Fibroblast of lung (primary cell): ENCODE measurements around the gene SPRED2.

ENCODE experiments used
- EZH2 ChIP-seq: IDR thresholded peaks from 2 replicates; pipeline ENCODE4 v1.5.1; 2012; ENCODE audit warnings: low read length, control low read depth, mild to moderate bottlenecking; ENCODE audit errors: missing control alignments
- TF ChIP-seq, protein P1 (sequence below), 2 donors: IDR thresholded peaks in 1 of 2; conservative IDR thresholded peaks in 1 of 2; 1 replicate in 1 of 2; 2 replicates in 1 of 2; pipeline ENCODE4 v1.5.1; 2011 to 2012; ENCODE audit warnings: low read length in 2 of 2, control low read depth in 1 of 2, inconsistent platforms in 1 of 2, low read depth in 1 of 2, mild to moderate bottlenecking in 1 of 2

DNA sequence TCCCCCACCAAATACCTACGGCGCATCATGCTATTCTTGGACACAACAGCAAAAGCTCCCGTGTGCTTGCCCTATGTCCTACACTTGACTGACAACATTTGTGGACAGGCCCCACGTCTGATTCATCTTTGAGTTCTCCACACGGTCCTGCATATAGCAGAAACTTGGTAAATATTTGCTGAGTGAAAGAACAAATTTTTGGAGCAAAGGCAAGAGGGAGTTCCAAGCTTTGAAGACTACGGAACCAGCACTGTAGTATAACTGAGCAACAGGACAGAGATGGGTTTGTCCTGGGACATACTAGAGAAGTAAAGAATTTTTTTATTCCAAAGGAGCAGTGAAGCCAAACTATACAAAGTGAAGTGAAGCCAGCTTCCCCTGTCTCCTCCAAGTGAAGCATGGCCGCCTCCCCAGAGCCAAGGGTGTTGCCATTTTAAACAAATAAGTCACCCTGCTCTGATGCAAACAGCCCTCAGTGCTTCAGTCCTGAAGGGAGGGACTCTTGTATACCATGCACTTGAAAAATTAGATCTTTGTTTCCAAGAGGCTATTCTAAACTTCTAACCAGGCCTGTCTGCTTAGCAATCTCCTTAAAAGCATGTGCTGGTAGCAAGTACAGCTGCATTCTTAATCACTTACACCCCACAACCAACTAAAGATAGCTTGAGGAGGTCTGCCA, 35.9 kb downstream of the SPRED2 start:
- TF ChIP-seq, protein P1, sequence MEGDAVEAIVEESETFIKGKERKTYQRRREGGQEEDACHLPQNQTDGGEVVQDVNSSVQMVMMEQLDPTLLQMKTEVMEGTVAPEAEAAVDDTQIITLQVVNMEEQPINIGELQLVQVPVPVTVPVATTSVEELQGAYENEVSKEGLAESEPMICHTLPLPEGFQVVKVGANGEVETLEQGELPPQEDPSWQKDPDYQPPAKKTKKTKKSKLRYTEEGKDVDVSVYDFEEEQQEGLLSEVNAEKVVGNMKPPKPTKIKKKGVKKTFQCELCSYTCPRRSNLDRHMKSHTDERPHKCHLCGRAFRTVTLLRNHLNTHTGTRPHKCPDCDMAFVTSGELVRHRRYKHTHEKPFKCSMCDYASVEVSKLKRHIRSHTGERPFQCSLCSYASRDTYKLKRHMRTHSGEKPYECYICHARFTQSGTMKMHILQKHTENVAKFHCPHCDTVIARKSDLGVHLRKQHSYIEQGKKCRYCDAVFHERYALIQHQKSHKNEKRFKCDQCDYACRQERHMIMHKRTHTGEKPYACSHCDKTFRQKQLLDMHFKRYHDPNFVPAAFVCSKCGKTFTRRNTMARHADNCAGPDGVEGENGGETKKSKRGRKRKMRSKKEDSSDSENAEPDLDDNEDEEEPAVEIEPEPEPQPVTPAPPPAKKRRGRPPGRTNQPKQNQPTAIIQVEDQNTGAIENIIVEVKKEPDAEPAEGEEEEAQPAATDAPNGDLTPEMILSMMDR (conservative IDR thresholded peaks at IDR 0.05 in 1 of 2, IDR thresholded peaks at IDR 0.05 in 1 of 2; ENCODE audit: low read depth in 1 of 2, low read length in 2 of 2): no peak
- TF ChIP-seq EZH2: no peak
